ENCODE results near the gene MYCN. TPM values are rescaled to one million over a fixed set of nuclear protein-coding genes. Genes with fewer than 3 reads are reported as not detected.

Gene MYCN
- total RNA-seq, 3 donors from 2014 or later = 0.40 to 0.60 (median 0.40) TPM

- DNase-seq (no peak), ATAC-seq (no peak)
- Mint-ChIP-seq H3K27me3 (ENCODE audit: low read depth) (peaks cover 2% of the 10 kb centered on the region), H3K9me3 (no peaks in the 10 kb centered on the region), H3K4me1 (ENCODE audit: low read depth) (no peaks in the 10 kb centered on the region), H3K36me3 (ENCODE audit: insufficient read depth) (no peaks in the 10 kb centered on the region), H3K4me3 (no peak overlapping the region)
These were observed 49.2 kb downstream of the MYCN start for GRCh38 chr2:15989559-15989958.

GRCh38 chr2:15990151-15991101 lies 50.1 kb downstream of the MYCN start:
- H3K4me1 Mint-ChIP-seq (ENCODE audit: low read depth) = no peaks in the 10 kb centered on the region

GRCh38 chr2:15991231-15991630 lies 50.9 kb downstream of the MYCN start:
- H3K4me3 Mint-ChIP-seq = no peak overlapping the region
- H3K9me3 Mint-ChIP-seq = no peaks in the 10 kb centered on the region
- no peaks in the 10 kb centered on the region for H3K36me3 Mint-ChIP-seq (ENCODE audit: insufficient read depth)
- DNase-seq = no peak
- ATAC-seq = no peak
- H3K27me3 Mint-ChIP-seq (ENCODE audit: low read depth) = peaks cover 2% of the 10 kb centered on the region
- no peaks in the 10 kb centered on the region for H3K4me1 Mint-ChIP-seq (ENCODE audit: low read depth)

More at GRCh38 chr2:15990151-15991101, 50.1 kb downstream of the MYCN start:
- no peaks in the 10 kb centered on the region for H3K9me3 Mint-ChIP-seq
- H3K4me3 Mint-ChIP-seq = no peak overlapping the region
- H3K36me3 Mint-ChIP-seq (ENCODE audit: insufficient read depth) = no peaks in the 10 kb centered on the region
- H3K27me3 Mint-ChIP-seq (ENCODE audit: low read depth) = peaks cover 2% of the 10 kb centered on the region
- DNase-seq (no peak), ATAC-seq (no peak)

- Mint-ChIP-seq H3K4me1 (ENCODE audit: low read depth) (no peaks in the 10 kb centered on the region), H3K9me3 (no peaks in the 10 kb centered on the region), H3K4me3 (no peak overlapping the region), H3K27me3 (ENCODE audit: low read depth) (peaks cover 2% of the 10 kb centered on the region), H3K36me3 (ENCODE audit: insufficient read depth) (no peaks in the 10 kb centered on the region)
- DNase-seq (no peak), ATAC-seq (no peak)
These were observed 52.3 kb downstream of the MYCN start for GRCh38 chr2:15992457-15993231.

GRCh38 chr2:15993232-15993610 lies 52.9 kb downstream of the MYCN start:
- no peak for DNase-seq

GRCh38 chr2:15993666-15994065 lies 53.3 kb downstream of the MYCN start:
- H3K4me3 Mint-ChIP-seq = no peak overlapping the region
- DNase-seq = no peak
- peaks cover 2% of the 10 kb centered on the region for H3K27me3 Mint-ChIP-seq (ENCODE audit: low read depth)
- no peak for ATAC-seq
- no peaks in the 10 kb centered on the region for H3K36me3 Mint-ChIP-seq (ENCODE audit: insufficient read depth)
- no peaks in the 10 kb centered on the region for H3K4me1 Mint-ChIP-seq (ENCODE audit: low read depth)
- H3K9me3 Mint-ChIP-seq = no peaks in the 10 kb centered on the region

More at GRCh38 chr2:15993232-15993610, 52.9 kb downstream of the MYCN start:
- ATAC-seq = no peak
- no peaks in the 10 kb centered on the region for H3K4me1 Mint-ChIP-seq (ENCODE audit: low read depth)
- no peak overlapping the region for H3K4me3 Mint-ChIP-seq
- no peaks in the 10 kb centered on the region for H3K9me3 Mint-ChIP-seq
- peaks cover 2% of the 10 kb centered on the region for H3K27me3 Mint-ChIP-seq (ENCODE audit: low read depth)
- H3K36me3 Mint-ChIP-seq (ENCODE audit: insufficient read depth) = no peaks in the 10 kb centered on the region

- ATAC-seq = no peak
- Mint-ChIP-seq H3K4me3 (no peak overlapping the region), H3K9me3 (no peaks in the 10 kb centered on the region), H3K27me3 (ENCODE audit: low read depth) (peaks cover 2% of the 10 kb centered on the region), H3K36me3 (ENCODE audit: insufficient read depth) (no peaks in the 10 kb centered on the region), H3K4me1 (ENCODE audit: low read depth) (no peaks in the 10 kb centered on the region)
- DNase-seq = no peak
These were observed 55.3 kb downstream of the MYCN start for GRCh38 chr2:15995603-15996002.
